ENCODE measurements around the gene SLC6A6.
A peak's percentile ranks its signal among the peaks of the same experiment; 100 is the strongest.

The SLC6A6 gene

GRCh38 chr3:14525685-14526631 is 123.6 kb downstream of the SLC6A6 start:
- peak; percentile 55 to 67 for ATAC-seq

- ATAC-seq: no peak
Observed at GRCh38 chr3:14528081-14528480, 125.7 kb downstream of the SLC6A6 start.

- no peak for ATAC-seq
Observed at GRCh38 chr3:14531856-14532395, 129.5 kb downstream of the SLC6A6 start.

- no peak for ATAC-seq
Observed at GRCh38 chr3:14532691-14533456, 130.5 kb downstream of the SLC6A6 start.

- ATAC-seq: no peak
Observed at GRCh38 chr3:14533457-14533958, 131.1 kb downstream of the SLC6A6 start.

- no peak for ATAC-seq
Observed at GRCh38 chr3:14534516-14535191, 132.2 kb downstream of the SLC6A6 start.

- ATAC-seq: no peak
Observed at GRCh38 chr3:14535616-14536015, 133.2 kb downstream of the SLC6A6 start.

- ATAC-seq: no peak
Observed at GRCh38 chr3:14536055-14536815, 133.8 kb downstream of the SLC6A6 start.

GRCh38 chr3:14536837-14537589 is 134.6 kb downstream of the SLC6A6 start:
- ATAC-seq: no peak

- no peak for ATAC-seq
Observed at GRCh38 chr3:14537590-14538450, 135.4 kb downstream of the SLC6A6 start.

- ATAC-seq: no peak
Observed at GRCh38 chr3:14538451-14539088, 136.2 kb downstream of the SLC6A6 start.
